Naive thymus-derived CD8-positive, alpha-beta T cell (primary cell): ENCODE results near the gene PRRT3. TPM values are rescaled to one million over a fixed set of nuclear protein-coding genes. Genes with fewer than 3 reads are reported as not detected.
"Not testable (repeated sequence)": the region's sequence is repeated elsewhere in the genome, so short reads cannot be mapped to it uniquely, and the experiment has no call there.

ENCODE experiments used
- ATAC-seq, 2 donors: fragments of 150-1000 bp; cut with Tn5 transposase in 1 of 2; sonication (Bioruptor Pico), chemical (Tn5 transposase) in 1 of 2; 1 replicate in 1 of 2; 2 replicates in 1 of 2; pipeline ENCODE4 v1.10.0; 2021; ENCODE audit warnings: mild to moderate bottlenecking in 2 of 2, moderate library complexity in 2 of 2
- POLR2A ChIA-PET: fragments of 350-600 bp; sonication (Branson Sonifier 250); formaldehyde crosslinking; loops from one replicate; lab custom pipeline; 2021; ENCODE audit warnings: antibody characterized with exemption; lab: Charles Lee
- DNase-seq, 10 donors: peaks; one replicate each; pipeline versions ENCODE4 v3.0.0 to v3.0.0-alpha.2; 2020 to 2022
- H3K27ac Mint-ChIP-seq, 10 donors: one replicate each; pipeline ENCODE4 v1.8.0; 2020 to 2022; ENCODE audit warnings: mild to moderate bottlenecking in 10 of 10, mixed read lengths in 10 of 10, moderate library complexity in 4 of 10, inconsistent platforms in 1 of 10
- H3K27me3 Mint-ChIP-seq, 5 donors: one replicate each; pipeline ENCODE4 v1.8.0; 2021 to 2022; ENCODE audit warnings: mixed read lengths in 5 of 5
- H3K36me3 Mint-ChIP-seq, 3 donors: one replicate each; pipeline ENCODE4 v1.8.0; 2020 to 2022; ENCODE audit warnings: mixed read lengths in 3 of 3, mild to moderate bottlenecking in 2 of 3, inconsistent platforms in 1 of 3
- H3K4me1 Mint-ChIP-seq, 4 donors: one replicate each; pipeline ENCODE4 v1.8.0; 2021 to 2022; ENCODE audit warnings: mixed read lengths in 4 of 4
- H3K4me3 Mint-ChIP-seq, 10 donors: one replicate each; pipeline ENCODE4 v1.8.0; 2020 to 2022; ENCODE audit warnings: mild to moderate bottlenecking in 10 of 10, mixed read lengths in 10 of 10, moderate library complexity in 6 of 10, inconsistent platforms in 1 of 10
- H3K9me3 Mint-ChIP-seq, 9 donors: one replicate each; pipeline ENCODE4 v1.8.0; 2020 to 2022; ENCODE audit warnings: mixed read lengths in 9 of 9, mild to moderate bottlenecking in 3 of 9, inconsistent platforms in 1 of 9, moderate library complexity in 1 of 9
- polyA plus RNA-seq, 3 donors: library from polyadenylated mRNA; unstranded; fragments of 300-500 nt; fragmentation: Illumina TruSeq; gene quantifications; one replicate each; pipeline ENCODE4 v1.2.3, GENCODE V29; 2021
- total RNA-seq, 8 experiments: library from RNA in 2 of 8; stranded (reverse) in 2 of 8; gene quantifications; one replicate each; pipeline ENCODE4 v1.2.3 and lab custom pipeline; 2021 to 2026

The PRRT3 gene
- total and polyA plus RNA-seq, 5 experiments from 2014 or later, result 2.2 to 6.3 (median 4.4) TPM

DNA sequence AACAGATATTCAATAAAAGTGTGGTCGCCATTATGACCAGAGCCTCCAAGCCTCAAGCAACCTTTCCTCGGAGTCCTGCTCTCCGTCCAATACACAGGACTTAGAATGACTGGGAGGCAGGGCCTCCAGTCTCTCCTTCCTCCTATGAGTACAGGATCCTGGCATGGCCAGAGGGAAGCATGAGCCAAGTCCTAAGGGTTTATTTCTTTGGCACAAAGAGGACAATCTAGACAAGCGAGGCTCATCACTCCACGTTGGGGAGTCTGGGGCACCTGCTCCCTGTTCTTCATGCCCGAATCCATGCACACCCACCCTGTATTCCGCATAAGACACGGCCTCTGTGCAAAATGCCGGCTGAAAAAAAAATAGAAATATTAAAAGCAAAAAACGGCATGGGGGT lies 6.8 kb downstream of the PRRT3 start:
- H3K27me3 Mint-ChIP-seq, result no peaks in the 10 kb centered on the region
- DNase-seq (no peak), ATAC-seq (no peak)
- H3K4me1 Mint-ChIP-seq, result peaks cover 0 to 9% (median 4%) of the 10 kb centered on the region in 4 donors
- H3K9me3 Mint-ChIP-seq, result no peaks in the 10 kb centered on the region
- H3K36me3 Mint-ChIP-seq, result peaks cover 0 to 10% (median 2%) of the 10 kb centered on the region in 3 donors
- peak overlapping the region in 8 of 10 donors; percentile 9 to 60 (median 52) for H3K4me3 Mint-ChIP-seq
- POLR2A ChIA-PET, result interaction anchor here (2.9 to 4.0 kb wide), 2 partner anchors 11 to 12 kb away, joined by 33 to 73 read pairs; partner anchors contain the start of gene CRELD1
- H3K27ac Mint-ChIP-seq, result peak overlapping the region in 6 of 10 donors; percentile 75 to 87 (median 82)

- peaks cover 0 to 9% (median 4%) of the 10 kb centered on the region in 4 donors for H3K4me1 Mint-ChIP-seq
- no peaks in the 10 kb centered on the region for H3K27me3 Mint-ChIP-seq
- POLR2A ChIA-PET, result interaction anchor here (4.0 kb wide), 1 partner anchor 11 kb away, joined by 33 read pairs; the partner anchor contains the start of gene CRELD1
- DNase-seq (peak in 1 of 10 donors; percentile 53), ATAC-seq (no peak)
- H3K36me3 Mint-ChIP-seq, result peaks cover 0 to 10% (median 2%) of the 10 kb centered on the region in 3 donors
- peak overlapping the region in 6 of 10 donors; percentile 29 to 70 (median 47) for H3K27ac Mint-ChIP-seq
- H3K4me3 Mint-ChIP-seq, result no peak overlapping the region
- H3K9me3 Mint-ChIP-seq, result no peaks in the 10 kb centered on the region
These were observed 7.9 kb downstream of the PRRT3 start for GRCh38 chr3:9944271-9944670.

- ATAC-seq, result no peak
- Mint-ChIP-seq H3K27me3 (no peaks in the 10 kb centered on the region), H3K4me3 (peak overlapping the region in 2 of 10 donors; percentile 36 to 67), H3K27ac (peak overlapping the region in 5 of 10 donors; percentile 21 to 70 (median 55)), H3K36me3 (peaks cover 0 to 14% (median 2%) of the 10 kb centered on the region in 3 donors), H3K9me3 (no peaks in the 10 kb centered on the region), H3K4me1 (peaks cover 0 to 9% (median 4%) of the 10 kb centered on the region in 4 donors)
- POLR2A ChIA-PET, result interaction anchor here (0.7 to 4.0 kb wide), 2 partner anchors 9 to 10 kb away, joined by 3 to 33 read pairs; partner anchors contain the start of genes CRELD1 and PRRT3
- DNase-seq, result peak in 1 of 10 donors; percentile 27
These were observed 9.1 kb downstream of the PRRT3 start for GRCh38 chr3:9942934-9943690.

DNA sequence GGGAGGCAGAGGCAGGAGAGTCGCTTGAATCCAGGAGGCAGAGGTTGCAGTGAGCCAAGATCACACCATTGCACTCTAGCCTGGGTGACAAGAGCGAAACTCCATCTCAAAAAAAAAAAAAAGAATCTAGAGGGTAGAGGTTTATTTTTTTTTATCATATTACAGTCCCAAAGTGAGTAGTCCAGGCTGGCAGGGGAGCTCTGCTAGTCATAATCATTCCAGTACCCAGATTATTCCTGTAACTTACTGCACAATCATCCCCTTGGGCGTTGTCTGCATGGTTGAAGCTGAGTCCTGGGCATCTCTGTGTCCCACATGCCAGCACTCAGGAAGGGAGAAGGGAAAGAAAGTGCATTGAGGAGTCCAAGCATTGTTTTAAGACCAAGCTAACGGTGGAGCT lies 10.0 kb downstream of the PRRT3 start:
- POLR2A ChIA-PET, result interaction anchor here (0.5 to 4.0 kb wide), 5 partner anchors 9 to 252 kb away, joined by 3 to 33 read pairs (median 3); partner anchors contain the start of genes CRELD1 and PRRT3

DNA sequence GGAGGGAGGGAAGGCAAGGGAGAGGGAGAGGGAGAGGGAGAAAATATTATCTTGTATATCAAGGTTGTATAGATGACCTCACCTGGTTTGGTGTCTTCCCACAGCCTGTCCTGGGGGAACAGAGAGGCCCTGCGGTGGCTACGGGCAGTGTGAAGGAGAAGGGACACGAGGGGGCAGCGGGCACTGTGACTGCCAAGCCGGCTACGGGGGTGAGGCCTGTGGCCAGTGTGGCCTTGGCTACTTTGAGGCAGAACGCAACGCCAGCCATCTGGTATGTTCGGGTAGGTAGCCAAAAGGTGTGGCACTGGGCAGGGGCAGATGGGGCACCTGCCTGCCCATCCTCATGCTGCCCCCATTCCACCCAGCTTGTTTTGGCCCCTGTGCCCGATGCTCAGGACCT lies 11.5 kb downstream of the PRRT3 start:
- no peaks in the 10 kb centered on the region for H3K27me3 Mint-ChIP-seq
- peak overlapping the region in 1 of 10 donors; percentile 74 for H3K27ac Mint-ChIP-seq
- peaks cover 0 to 29% (median 4%) of the 10 kb centered on the region in 3 donors for H3K36me3 Mint-ChIP-seq
- peaks cover 5 to 16% (median 13%) of the 10 kb centered on the region in 4 donors for H3K4me1 Mint-ChIP-seq
- POLR2A ChIA-PET, result no interaction called here
- H3K9me3 Mint-ChIP-seq, result no peaks in the 10 kb centered on the region
- no peak overlapping the region for H3K4me3 Mint-ChIP-seq
- ATAC-seq, result no peak
- peak in 1 of 10 donors; percentile 26 for DNase-seq

More for the DNA sequence above, 10.0 kb downstream of the PRRT3 start:
- ATAC-seq (no peak), DNase-seq (peak in 1 of 10 donors; percentile 21)
- H3K4me3 Mint-ChIP-seq, result no peak overlapping the region
- H3K27ac Mint-ChIP-seq, result peak overlapping the region in 3 of 10 donors; percentile 47 to 53 (median 51)
- H3K4me1 Mint-ChIP-seq, result peaks cover 1 to 9% (median 5%) of the 10 kb centered on the region in 4 donors
- H3K36me3 Mint-ChIP-seq, result peaks cover 0 to 19% (median 2%) of the 10 kb centered on the region in 3 donors
- no peaks in the 10 kb centered on the region for H3K9me3 Mint-ChIP-seq
- H3K27me3 Mint-ChIP-seq, result no peaks in the 10 kb centered on the region

DNA sequence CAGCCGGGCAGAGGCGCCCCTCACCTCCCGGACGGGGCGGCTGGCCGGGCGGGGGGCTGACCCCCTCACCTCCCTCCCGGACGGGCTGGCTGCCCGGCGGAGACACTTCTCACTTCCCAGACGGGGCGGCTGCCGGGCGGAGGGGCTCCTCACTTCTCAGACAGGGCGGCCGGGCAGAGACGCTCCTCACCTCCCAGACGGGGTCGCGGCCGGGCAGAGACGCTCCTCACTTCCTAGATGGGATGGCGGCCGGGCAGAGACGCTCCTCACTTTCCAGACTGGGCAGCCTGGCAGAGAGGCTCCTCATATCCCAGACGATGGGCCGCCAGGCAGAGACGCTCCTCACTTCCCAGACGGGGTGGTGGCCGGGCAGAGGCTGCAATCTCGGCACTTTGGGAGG lies 12.3 kb downstream of the PRRT3 start:
- H3K27ac Mint-ChIP-seq, H3K4me3 Mint-ChIP-seq, ATAC-seq, POLR2A ChIA-PET, H3K27me3 Mint-ChIP-seq, H3K9me3 Mint-ChIP-seq: not testable (repeated sequence)
- peaks cover 13 to 24% (median 18%) of the 10 kb centered on the region in 4 donors for H3K4me1 Mint-ChIP-seq
- DNase-seq, result peak in 1 of 10 donors; percentile 31
- H3K36me3 Mint-ChIP-seq, result peaks cover 0 to 37% (median 4%) of the 10 kb centered on the region in 3 donors

DNA sequence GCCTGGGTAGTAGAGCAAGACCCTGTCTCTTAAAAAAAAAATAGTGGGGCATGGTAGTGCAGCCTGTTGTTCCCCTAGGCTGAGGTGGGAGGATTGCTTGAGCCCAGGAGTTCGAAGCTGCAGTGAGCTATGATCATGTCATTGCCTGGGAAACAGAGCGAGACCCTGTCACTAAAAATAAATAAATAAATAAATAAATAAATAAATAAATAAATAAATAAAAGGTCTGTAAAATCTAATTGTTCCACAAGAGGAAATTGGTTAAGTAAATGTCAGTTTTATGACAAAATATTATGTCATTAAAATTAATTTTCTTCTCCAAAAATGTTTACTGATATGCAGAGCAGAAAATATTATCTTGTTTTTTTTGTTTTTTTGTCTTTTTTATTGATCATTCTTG lies 13.2 kb downstream of the PRRT3 start:
- Mint-ChIP-seq H3K27ac (no peak overlapping the region), H3K9me3 (no peaks in the 10 kb centered on the region), H3K4me1 (peaks cover 20 to 33% (median 27%) of the 10 kb centered on the region in 4 donors), H3K4me3 (no peak overlapping the region), H3K36me3 (peaks cover 0 to 38% (median 4%) of the 10 kb centered on the region in 3 donors), H3K27me3 (no peaks in the 10 kb centered on the region)
- no peak for ATAC-seq
- peak in 1 of 10 donors; percentile 8 for DNase-seq
- POLR2A ChIA-PET, result no interaction called here

- POLR2A ChIA-PET, result no interaction called here
- H3K36me3 Mint-ChIP-seq, result peaks cover 0 to 35% (median 4%) of the 10 kb centered on the region in 3 donors
These were observed 14.5 kb downstream of the PRRT3 start for GRCh38 chr3:9937486-9938238.

DNA sequence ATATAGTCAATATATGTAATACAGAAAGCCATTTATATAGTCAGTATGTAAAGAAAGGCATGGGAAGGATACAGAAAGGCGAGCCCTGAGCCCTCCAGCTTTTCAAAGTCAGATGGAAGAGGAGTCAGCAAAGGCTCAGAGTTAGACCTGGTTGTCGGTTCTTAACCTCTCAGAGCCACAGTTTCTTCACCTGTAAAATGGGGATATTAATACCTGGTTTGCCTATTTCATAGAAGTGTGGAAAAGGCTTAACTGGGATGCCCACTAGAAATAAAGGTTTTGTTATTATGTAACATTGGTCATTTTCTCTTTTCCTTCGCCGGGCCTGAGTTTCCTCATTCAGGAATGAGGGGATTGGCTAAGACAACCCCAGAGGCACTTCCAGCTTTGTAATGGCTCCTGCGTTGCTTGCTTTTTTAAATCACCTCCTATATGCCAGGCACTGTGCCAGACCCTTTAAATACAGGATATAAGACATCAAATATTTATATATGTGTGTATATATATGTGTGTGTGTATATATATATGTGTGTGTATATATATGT lies 16.2 kb downstream of the PRRT3 start:
- Mint-ChIP-seq H3K36me3 (peaks cover 0 to 31% (median 2%) of the 10 kb centered on the region in 3 donors), H3K4me3 (peak overlapping the region in 4 of 10 donors; percentile 10 to 98 (median 70)), H3K4me1 (peaks cover 24 to 53% (median 40%) of the 10 kb centered on the region in 4 donors), H3K27ac (peak overlapping the region in 5 of 10 donors; percentile 18 to 100 (median 99)), H3K27me3 (no peaks in the 10 kb centered on the region), H3K9me3 (no peaks in the 10 kb centered on the region)
- POLR2A ChIA-PET, result interaction anchor here (4.0 to 5.6 kb wide), 2 partner anchors 11 to 16 kb away, joined by 73 read pairs; partner anchors contain the start of gene PRRT3
- DNase-seq, result peak in 1 of 10 donors; percentile 10
- ATAC-seq, result no peak

More at GRCh38 chr3:9937486-9938238, 14.5 kb downstream of the PRRT3 start:
- ATAC-seq, result no peak
- peaks cover 22 to 46% (median 29%) of the 10 kb centered on the region in 4 donors for H3K4me1 Mint-ChIP-seq
- no peak for DNase-seq
- H3K9me3 Mint-ChIP-seq, result no peaks in the 10 kb centered on the region
- H3K27me3 Mint-ChIP-seq, result no peaks in the 10 kb centered on the region
- H3K27ac Mint-ChIP-seq, result peak overlapping the region in 3 of 10 donors; percentile 36 to 87 (median 50)
- H3K4me3 Mint-ChIP-seq, result no peak overlapping the region

DNA sequence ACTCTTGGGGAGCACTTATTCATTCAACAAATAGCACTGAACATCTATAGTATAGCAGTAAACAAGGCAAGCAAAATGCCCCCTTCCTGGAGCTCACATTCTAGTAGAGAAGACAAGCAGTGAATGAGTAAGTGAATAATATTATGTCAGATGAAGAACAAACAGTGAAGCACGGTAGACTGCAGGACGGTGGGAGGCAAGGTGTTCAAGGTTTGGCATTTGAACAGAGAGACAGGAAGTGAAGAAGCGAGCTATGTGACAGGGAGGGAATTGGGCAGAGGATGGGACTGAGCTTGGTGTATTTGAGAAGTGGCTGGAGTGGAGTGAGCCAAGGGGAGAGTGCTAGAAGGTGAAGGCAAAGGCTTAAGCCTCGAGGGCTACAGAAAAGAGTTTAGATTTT lies 17.2 kb downstream of the PRRT3 start:
- DNase-seq, result peak in 2 of 10 donors; percentile 17 to 54
- no peak for ATAC-seq
- Mint-ChIP-seq H3K27me3 (no peaks in the 10 kb centered on the region), H3K4me1 (peaks cover 24 to 53% (median 45%) of the 10 kb centered on the region in 4 donors), H3K9me3 (no peaks in the 10 kb centered on the region), H3K27ac (peak overlapping the region; percentile 91 to 100 (median 99)), H3K4me3 (peak overlapping the region; percentile 94 to 99 (median 98)), H3K36me3 (peaks cover 0 to 28% (median 2%) of the 10 kb centered on the region in 3 donors)
- POLR2A ChIA-PET, result interaction anchor here (0.6 to 5.6 kb wide), 11 partner anchors 8 to 252 kb away, joined by 3 to 73 read pairs (median 6); partner anchors contain the start of genes IL17RE, JAGN1, PRRT3 and VHL

DNA sequence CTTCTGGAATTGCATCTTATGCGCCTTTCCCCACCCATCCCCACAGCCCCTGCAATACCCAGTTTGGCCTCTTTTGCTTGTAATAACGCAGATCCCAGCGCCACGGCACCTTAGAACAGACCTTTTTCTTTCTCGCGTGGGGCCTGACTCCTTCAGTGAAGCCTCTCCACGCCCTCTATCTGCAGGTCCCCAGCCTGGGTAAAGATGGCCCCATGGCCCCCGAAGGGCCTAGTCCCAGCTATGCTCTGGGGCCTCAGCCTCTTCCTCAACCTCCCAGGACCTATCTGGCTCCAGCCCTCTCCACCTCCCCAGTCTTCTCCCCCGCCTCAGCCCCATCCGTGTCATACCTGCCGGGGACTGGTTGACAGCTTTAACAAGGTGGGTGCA lies 18.0 kb downstream of the PRRT3 start:
- ATAC-seq, result peak; percentile 5 to 18
- H3K4me3 Mint-ChIP-seq, result peak overlapping the region; percentile 94 to 99 (median 98)
- DNase-seq, result peak in 4 of 10 donors; percentile 29 to 72 (median 34)
- peaks cover 0 to 28% (median 2%) of the 10 kb centered on the region in 3 donors for H3K36me3 Mint-ChIP-seq
- POLR2A ChIA-PET, result interaction anchor here (0.7 to 5.6 kb wide), 15 partner anchors 9 to 285 kb away, joined by 3 to 73 read pairs (median 14); partner anchors contain the start of genes ARPC4, EMC3, FANCD2 and JAGN1
- no peaks in the 10 kb centered on the region for H3K27me3 Mint-ChIP-seq
- no peaks in the 10 kb centered on the region for H3K9me3 Mint-ChIP-seq
- H3K4me1 Mint-ChIP-seq, result peaks cover 24 to 53% (median 45%) of the 10 kb centered on the region in 4 donors
- H3K27ac Mint-ChIP-seq, result peak overlapping the region; percentile 96 to 100 (median 99)
